Hepatic stellate cell (primary cell): Measurements from ENCODE around the gene LHX6.

Experiments
- DNase-seq: peaks from one replicate; pipeline ENCODE4 v3.0.0; 2011; ENCODE audit warnings: low spot score

LHX6 gene

GRCh38 chr9:122190597-122191381, 38.0 kb downstream of the LHX6 start:
- DNase-seq: peak; percentile 41

DNA sequence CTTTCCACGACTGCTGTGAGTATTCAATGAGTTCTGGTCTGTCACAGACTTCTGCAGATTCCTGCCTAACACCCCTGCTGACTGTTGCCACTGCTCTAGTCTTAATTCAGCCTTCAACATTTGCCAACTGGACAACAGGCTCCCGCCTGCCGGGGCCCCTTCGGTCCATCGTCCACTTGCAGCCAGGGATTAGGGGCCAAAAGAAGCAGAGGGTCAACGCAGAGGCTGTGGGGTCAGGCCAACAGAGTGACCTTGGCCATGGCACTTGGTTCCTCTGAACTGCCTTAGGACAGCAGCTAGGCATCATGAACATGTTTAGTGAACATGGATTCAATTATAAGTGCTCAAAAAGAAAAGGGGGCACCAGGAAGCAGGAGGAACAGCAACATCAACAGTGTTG, 40.4 kb downstream of the LHX6 start:
- DNase-seq: no peak

DNA sequence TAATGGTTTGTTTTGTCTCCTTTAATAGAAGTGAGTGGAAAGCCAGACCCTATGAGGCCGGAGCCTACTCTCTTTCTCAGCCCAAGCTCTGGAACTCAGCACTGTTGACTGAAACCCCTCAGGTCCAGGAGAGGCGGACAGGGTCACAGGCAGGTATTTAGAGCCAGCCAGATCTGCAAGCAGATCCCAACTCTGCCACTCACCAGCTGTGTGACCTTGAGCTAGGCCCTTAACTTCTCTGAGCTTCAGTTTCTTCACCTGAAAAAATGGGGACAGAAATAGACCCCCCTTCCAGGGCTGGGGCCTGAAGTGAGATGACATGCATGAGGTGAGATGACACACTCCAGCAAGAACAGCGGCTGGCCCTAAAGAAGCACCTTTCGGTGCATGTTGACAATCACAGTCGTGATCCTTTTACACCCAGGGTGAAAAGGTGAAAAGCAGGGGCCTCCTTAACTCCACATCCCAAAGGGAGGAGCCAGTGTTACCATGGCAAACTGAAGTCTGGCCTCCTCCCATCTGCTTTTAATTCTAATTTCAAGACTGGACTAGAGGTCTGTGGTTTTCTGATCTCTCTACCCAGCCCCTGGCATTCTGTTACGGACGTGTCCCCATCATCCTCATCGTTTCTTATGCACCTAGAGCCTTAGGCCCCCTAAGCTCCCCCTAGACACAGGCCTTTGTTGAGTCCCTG, 41.8 kb downstream of the LHX6 start:
- no peak for DNase-seq

- no peak for DNase-seq
Observed at GRCh38 chr9:122186301-122186700, 42.5 kb downstream of the LHX6 start.

- DNase-seq: no peak
Observed at GRCh38 chr9:122184551-122184950, 44.2 kb downstream of the LHX6 start.

GRCh38 chr9:122183501-122183900, 45.3 kb downstream of the LHX6 start:
- DNase-seq: no peak

GRCh38 chr9:122180633-122181032, 48.1 kb downstream of the LHX6 start:
- peak; percentile 76 for DNase-seq

GRCh38 chr9:122179690-122180074, 49.1 kb downstream of the LHX6 start:
- peak; percentile 51 for DNase-seq

DNA sequence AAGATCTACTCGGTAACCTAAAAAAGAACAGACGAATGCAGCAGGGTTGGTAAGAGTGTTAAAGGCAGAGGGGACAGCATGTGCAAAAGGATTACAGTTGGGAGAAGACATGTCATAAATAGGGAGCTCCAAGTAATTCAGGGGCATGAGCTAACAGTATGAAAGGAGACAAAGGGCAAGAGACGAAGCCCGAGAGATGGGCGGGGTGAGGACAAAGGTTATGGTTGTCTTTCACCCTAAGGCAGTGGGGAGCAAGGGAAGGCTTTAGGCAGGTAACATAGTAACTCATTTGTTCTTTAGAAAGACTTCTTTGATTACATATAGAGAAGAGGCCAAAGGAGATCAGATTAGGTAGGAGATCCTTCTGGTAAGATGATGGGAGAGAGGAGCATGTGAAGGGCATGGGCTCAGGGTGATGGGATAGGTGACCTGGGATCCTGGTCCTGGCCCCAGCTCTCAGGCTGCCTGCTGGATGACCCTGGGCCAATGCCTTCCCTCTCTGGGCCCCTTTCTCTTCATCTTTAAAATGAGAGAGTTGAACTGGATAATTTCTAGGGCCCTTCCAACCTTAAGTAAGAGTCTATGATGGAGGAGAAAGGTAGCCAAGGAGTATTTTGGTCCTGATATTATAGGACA, 49.6 kb downstream of the LHX6 start:
- no peak for DNase-seq

GRCh38 chr9:122176916-122177315, 51.8 kb downstream of the LHX6 start:
- no peak for DNase-seq

GRCh38 chr9:122173670-122174069, 55.1 kb downstream of the LHX6 start:
- DNase-seq: no peak

GRCh38 chr9:122172131-122172530, 56.6 kb downstream of the LHX6 start:
- DNase-seq: no peak

DNA sequence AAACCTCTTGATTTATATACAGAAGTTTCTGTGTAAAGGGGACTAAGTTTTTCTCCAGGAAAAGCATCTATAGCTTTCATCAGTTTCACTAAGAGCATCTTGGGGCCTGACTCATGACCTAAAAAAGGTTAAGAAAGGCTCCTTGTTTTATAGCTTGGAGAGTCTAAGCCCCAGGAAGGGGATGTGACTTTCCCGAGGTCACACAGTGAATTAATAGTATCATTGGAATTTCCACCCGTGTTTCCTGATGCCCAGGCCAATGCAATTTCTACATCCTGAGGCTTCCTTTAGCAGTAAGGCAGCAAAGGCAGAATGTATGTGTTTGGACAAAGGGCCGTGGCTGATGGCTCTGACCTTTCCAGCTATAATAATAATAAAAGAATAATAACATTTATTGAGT, 60.4 kb downstream of the LHX6 start:
- no peak for DNase-seq

DNA sequence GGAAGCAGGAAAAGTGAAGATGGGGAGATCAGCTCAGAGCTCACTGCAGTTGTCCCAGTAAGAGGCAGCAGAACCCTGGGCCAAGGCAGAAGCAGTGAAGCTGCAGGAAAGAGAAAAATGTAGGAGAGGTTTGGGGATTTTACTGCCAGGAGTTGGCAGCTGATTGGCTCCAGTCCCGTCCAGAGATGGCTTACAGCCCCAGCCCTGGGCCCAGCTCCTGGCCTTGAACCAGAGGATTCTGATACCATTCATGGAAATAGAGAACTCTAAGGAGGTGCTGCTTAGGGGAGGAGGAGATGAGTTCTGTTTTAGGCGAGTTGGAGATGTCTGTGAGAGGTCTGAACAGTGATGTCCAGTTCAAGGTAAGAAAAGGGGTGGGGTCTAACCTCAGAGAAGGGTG, 64.5 kb downstream of the LHX6 start:
- no peak for DNase-seq

DNA sequence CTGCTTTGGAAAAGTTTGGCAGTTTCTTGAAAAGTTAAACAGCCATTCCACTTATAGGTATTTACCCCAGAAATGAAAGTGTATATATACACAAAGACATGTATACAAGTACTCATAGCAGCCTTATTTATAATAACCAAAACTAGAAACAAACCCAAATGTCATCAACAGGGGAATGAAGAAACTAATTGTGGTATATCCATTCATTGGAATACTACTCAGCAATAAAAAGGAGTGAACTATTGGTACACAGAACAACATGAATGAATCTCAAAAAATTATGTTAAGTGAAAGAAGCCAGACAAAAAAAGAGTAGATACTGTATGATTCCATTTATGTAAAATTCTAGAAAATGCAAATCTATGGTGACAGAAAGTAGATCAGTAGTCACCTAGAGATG, 66.3 kb downstream of the LHX6 start:
- DNase-seq: no peak

DNA sequence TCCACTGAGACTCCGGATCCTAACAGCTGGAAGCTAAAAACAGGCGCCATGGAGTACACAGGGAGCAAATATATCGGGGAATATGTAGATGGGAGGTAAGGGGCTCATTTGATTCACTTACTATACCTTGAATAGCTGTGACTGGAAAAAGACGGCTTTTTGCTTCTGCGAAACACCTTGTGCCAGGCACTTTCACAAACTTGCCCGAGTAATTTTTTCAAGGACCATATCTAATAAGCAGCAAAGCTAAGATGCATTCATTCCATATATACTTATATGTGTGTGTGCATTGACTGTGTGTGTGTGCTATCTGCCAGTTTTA, 68.9 kb downstream of the LHX6 start:
- DNase-seq: no peak

DNA sequence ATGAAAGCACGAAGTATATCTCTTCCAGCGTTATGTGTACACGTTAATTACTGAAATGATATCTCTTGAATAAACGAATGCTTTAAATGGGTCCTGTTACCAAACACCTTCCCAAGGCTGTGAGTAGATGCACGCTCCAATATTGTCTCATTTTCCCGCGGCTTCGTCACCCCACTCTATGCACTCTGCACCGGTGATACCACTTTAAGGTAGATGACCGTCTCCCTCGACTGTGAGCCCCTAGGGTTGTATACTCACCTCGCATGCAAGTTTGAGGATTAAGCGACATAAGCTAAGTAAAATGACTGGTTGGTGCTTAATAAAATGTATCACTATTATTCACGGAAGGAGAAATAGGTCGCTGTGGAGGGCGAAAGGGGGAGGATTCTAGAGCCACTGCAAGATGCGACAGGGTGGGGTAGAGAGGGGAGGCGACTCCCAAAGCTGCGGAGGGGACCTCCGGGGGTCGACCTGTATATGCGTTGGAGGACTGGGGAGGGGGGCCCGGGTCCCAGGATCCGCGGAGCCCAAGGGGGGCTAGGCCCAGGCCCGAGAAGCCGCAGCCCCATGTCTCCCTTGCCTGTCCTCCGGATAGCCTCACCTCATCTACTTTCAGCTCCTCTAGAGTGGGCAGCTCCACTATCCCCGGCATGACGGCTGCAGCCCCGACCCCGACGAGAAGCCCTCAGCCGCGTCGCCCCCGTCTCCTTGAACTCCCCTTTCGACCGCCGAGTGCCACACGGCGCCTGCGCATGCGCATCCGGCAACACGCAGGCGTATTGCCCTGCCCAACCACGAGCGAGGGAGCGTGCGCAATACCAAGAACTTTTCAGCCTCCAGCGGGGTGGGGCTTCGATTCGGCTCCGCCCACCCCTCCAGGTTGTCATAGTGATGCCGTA, 69.5 kb downstream of the LHX6 start, which contains the start of the genes MORN5 and NDUFA8:
Gene MORN5 (plus strand): TSS at position 883 of the 899 bp plus-strand sequence. CDS start 65 bp downstream, outside the sequence.
Gene NDUFA8 (minus strand): TSS at position 754 of the 899 bp plus-strand sequence. CDS start 102 bp downstream, at position 652.
- DNase-seq: peak; percentile 99

DNA sequence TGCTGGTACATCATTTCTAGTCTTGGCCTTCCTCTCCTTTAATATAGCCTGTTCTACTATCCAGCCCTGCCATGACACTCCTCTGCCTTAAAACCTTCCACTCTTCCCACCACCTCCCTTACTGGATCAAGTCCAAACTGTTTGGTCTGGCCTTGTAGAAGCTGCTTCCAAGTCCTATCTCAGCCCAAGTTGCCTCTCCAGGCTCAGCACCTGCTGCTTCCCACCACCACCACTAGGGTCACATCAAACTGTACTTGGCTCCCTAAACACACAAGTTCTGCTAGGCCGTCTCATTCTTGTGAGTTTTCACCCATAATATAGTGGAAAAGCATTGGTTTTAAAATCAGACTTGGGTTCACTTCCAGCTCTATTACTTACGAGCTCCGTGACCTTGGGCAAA, 70.6 kb downstream of the LHX6 start:
- peak; percentile 33 for DNase-seq

DNA sequence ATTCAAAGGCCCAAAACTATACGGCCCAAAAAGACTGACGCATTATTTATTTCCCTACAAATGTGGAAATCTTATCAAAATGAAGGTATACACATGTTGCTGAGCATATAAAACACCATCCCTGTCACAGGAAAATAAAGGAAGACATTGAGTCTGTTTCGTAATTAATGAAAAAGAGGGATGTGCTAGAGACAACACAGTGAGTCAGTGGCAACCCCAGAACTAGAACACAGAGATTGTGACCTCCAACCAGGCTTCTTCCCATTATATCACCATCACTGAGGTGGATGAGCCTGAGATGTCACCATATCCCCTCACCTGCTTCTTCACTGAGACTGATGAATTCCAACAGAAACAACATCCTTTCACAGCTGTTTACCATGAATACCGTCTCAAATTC, 73.0 kb downstream of the LHX6 start:
- DNase-seq: no peak
